Glutamatergic neuron (in vitro differentiated cells): Measurements from ENCODE around the gene CAMK2B. TPM values are rescaled to one million over a fixed set of nuclear protein-coding genes. Genes with fewer than 3 reads are reported as not detected.

Source experiments
- DNase-seq: peaks from one replicate; pipeline ENCODE4 v3.0.0; 2022
- H3K27ac Mint-ChIP-seq: one replicate; pipeline ENCODE4 v1.8.0; 2020; ENCODE audit warnings: mild to moderate bottlenecking, mixed read lengths, inconsistent platforms; ENCODE audit not compliant: unreplicated experiment
- H3K27me3 Mint-ChIP-seq: one replicate; pipeline ENCODE4 v1.8.0; 2020; ENCODE audit warnings: mild to moderate bottlenecking, moderate library complexity, mixed read lengths, inconsistent platforms; ENCODE audit not compliant: unreplicated experiment
- H3K36me3 Mint-ChIP-seq: one replicate; pipeline ENCODE4 v1.8.0; 2020; ENCODE audit warnings: mild to moderate bottlenecking, mixed read lengths, inconsistent platforms; ENCODE audit not compliant: unreplicated experiment
- H3K4me1 Mint-ChIP-seq: one replicate; pipeline ENCODE4 v1.8.0; 2020; ENCODE audit warnings: mild to moderate bottlenecking, low read depth, mixed read lengths, inconsistent platforms; ENCODE audit not compliant: unreplicated experiment
- H3K4me3 Mint-ChIP-seq: one replicate; pipeline ENCODE4 v1.8.0; 2020; ENCODE audit warnings: mild to moderate bottlenecking, mixed read lengths, inconsistent platforms; ENCODE audit not compliant: unreplicated experiment
- H3K9me3 Mint-ChIP-seq: one replicate; pipeline ENCODE4 v1.8.0; 2020; ENCODE audit warnings: mild to moderate bottlenecking, moderate library complexity, mixed read lengths, inconsistent platforms; ENCODE audit not compliant: unreplicated experiment
- total RNA-seq: library from RNA; stranded (reverse); fragmentation: NEBNext Ultra II Directional; extraction: Animal tissue kit (Norgen Biotek cat#: 25700); gene quantifications from one replicate; pipeline ENCODE4 v1.2.1, GENCODE V29; 2021; ENCODE audit not compliant: unreplicated experiment
- TF ChIP-seq, protein P1 (sequence below): fragments of 200-600 bp; sonication (generic); IDR thresholded peaks from one replicate; pipeline ENCODE4 v1.5.0; 2021; ENCODE audit not compliant: partially characterized antibody, unreplicated experiment

The CAMK2B gene
- total RNA-seq, 1 donor from 2014 or later, result 55.1 TPM

DNA sequence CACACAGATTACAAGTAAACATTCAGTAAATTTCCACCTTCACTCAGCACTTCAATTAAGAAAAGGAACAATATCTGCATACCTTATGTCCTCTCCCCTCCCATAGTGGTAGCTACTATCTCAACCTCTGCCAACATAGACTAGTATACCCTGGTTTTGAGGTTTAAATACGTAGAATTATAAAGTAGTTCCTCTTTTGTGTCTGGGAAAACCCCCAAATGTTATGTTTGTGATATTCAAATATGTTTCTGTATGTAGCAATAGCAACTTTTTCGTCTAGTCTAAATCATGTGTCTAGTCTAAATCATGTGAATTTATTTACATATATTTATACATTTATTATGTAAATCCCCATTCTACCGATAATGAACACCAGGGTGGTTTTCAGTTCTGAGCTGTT lies 13.2 kb upstream of the CAMK2B start:
- no peak overlapping the region for H3K27ac Mint-ChIP-seq

DNA sequence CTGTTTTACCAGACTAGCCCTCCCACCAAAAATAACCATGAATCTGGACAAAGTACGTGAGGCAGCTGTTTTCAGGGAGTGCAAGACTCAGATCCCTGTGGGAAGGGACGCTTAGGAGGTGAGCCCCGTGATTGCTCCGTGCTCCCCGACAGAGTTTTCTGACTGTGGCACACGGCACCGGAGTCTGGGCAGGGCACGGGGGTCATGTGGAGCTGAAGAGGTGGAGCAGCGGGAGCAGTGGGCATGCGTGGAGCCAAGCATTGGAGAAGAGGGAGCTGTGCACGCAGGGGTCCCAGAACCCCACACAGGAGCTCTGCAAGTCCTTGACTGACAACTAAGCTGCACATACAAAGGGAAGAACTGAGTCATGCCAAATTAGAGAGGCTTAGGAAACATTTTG lies 11.1 kb upstream of the CAMK2B start:
- Mint-ChIP-seq H3K27ac (no peak overlapping the region), H3K4me3 (no peak overlapping the region), H3K36me3 (peaks cover 29% of the 10 kb centered on the region), H3K27me3 (peaks cover 3% of the 10 kb centered on the region), H3K4me1 (no peaks in the 10 kb centered on the region), H3K9me3 (peaks cover 10% of the 10 kb centered on the region)
- DNase-seq, result no peak
- TF ChIP-seq, protein P1, sequence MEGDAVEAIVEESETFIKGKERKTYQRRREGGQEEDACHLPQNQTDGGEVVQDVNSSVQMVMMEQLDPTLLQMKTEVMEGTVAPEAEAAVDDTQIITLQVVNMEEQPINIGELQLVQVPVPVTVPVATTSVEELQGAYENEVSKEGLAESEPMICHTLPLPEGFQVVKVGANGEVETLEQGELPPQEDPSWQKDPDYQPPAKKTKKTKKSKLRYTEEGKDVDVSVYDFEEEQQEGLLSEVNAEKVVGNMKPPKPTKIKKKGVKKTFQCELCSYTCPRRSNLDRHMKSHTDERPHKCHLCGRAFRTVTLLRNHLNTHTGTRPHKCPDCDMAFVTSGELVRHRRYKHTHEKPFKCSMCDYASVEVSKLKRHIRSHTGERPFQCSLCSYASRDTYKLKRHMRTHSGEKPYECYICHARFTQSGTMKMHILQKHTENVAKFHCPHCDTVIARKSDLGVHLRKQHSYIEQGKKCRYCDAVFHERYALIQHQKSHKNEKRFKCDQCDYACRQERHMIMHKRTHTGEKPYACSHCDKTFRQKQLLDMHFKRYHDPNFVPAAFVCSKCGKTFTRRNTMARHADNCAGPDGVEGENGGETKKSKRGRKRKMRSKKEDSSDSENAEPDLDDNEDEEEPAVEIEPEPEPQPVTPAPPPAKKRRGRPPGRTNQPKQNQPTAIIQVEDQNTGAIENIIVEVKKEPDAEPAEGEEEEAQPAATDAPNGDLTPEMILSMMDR, result no peak

More for the DNA sequence above, 13.2 kb upstream of the CAMK2B start:
- DNase-seq, result no peak
- peaks cover 10% of the 10 kb centered on the region for H3K9me3 Mint-ChIP-seq
- H3K4me3 Mint-ChIP-seq, result no peak overlapping the region
- peaks cover 4% of the 10 kb centered on the region for H3K4me1 Mint-ChIP-seq
- peaks cover 29% of the 10 kb centered on the region for H3K36me3 Mint-ChIP-seq
- H3K27me3 Mint-ChIP-seq, result peaks cover 6% of the 10 kb centered on the region
- TF ChIP-seq, protein P1, result no peak

- H3K4me3 Mint-ChIP-seq, result no peak overlapping the region
- H3K27me3 Mint-ChIP-seq, result peaks cover 2% of the 10 kb centered on the region
- DNase-seq, result no peak
- TF ChIP-seq, protein P1, result no peak
- H3K36me3 Mint-ChIP-seq, result peaks cover 26% of the 10 kb centered on the region
- no peak overlapping the region for H3K27ac Mint-ChIP-seq
- peaks cover 10% of the 10 kb centered on the region for H3K9me3 Mint-ChIP-seq
- no peaks in the 10 kb centered on the region for H3K4me1 Mint-ChIP-seq
Measured at GRCh38 chr7:44335184-44335583, 9.8 kb upstream of the CAMK2B start.

- H3K9me3 Mint-ChIP-seq, result peaks cover 10% of the 10 kb centered on the region
- DNase-seq, result no peak
- no peak overlapping the region for H3K27ac Mint-ChIP-seq
- TF ChIP-seq, protein P1, result no peak
- no peaks in the 10 kb centered on the region for H3K4me1 Mint-ChIP-seq
- peaks cover 25% of the 10 kb centered on the region for H3K36me3 Mint-ChIP-seq
- H3K4me3 Mint-ChIP-seq, result no peak overlapping the region
- H3K27me3 Mint-ChIP-seq, result peaks cover 2% of the 10 kb centered on the region
Measured at GRCh38 chr7:44334734-44335097, 9.3 kb upstream of the CAMK2B start.

GRCh38 chr7:44333911-44334733 lies 8.7 kb upstream of the CAMK2B start:
- no peak overlapping the region for H3K27ac Mint-ChIP-seq
- H3K9me3 Mint-ChIP-seq, result peaks cover 9% of the 10 kb centered on the region
- peaks cover 25% of the 10 kb centered on the region for H3K36me3 Mint-ChIP-seq
- H3K4me1 Mint-ChIP-seq, result no peaks in the 10 kb centered on the region
- TF ChIP-seq, protein P1, result no peak
- DNase-seq, result no peak
- peaks cover 2% of the 10 kb centered on the region for H3K27me3 Mint-ChIP-seq
- no peak overlapping the region for H3K4me3 Mint-ChIP-seq
